GM19035 (cell line): ENCODE results near the gene TMEM198.

Experiments
- ATAC-seq: cut with Tn5 transposase; IDR thresholded peaks from one replicate; pipeline ENCODE4 v1.9.1; 2021; ENCODE audit not compliant: unreplicated experiment

Gene TMEM198

GRCh38 chr2:219508971-219509779 lies 34.7 kb upstream of the TMEM198 start:
- ATAC-seq, result peak; percentile 26

DNA sequence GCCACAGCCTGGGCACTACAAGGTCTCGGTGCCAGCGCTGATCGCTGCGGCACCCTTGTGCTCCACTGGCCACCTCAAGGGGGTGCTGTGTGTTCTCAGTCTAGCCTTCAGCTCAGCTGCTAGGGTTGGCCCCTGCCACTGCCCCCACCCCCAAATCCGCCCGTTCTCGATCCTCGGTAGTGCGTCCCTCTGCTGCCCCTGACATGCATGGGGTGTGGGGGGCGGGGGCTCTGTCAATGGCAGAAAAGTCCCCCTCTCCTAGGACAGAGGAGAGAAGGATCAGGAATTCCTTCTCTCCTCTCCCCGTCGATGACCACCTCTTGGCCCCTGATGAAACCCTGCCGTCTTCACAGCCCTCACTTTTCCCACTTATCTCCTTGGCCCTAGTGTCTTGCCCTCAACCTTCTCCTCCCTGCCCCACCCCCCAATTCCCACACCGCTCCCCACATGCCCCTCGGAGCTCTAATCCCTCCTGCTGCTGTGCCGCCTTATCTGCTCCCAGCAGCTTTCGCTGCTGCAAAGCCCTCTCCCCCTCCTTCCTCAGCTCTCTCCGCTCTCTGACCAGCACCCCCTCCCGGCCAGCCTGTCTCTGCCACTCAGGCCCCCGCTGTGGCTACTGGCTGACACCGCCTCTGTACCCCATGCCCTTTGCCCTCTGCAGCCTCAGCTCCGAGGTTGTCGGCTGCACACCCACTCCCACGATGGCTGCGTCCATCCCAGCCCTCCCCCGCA lies 33.9 kb upstream of the TMEM198 start:
- peak; percentile 66 for ATAC-seq

DNA sequence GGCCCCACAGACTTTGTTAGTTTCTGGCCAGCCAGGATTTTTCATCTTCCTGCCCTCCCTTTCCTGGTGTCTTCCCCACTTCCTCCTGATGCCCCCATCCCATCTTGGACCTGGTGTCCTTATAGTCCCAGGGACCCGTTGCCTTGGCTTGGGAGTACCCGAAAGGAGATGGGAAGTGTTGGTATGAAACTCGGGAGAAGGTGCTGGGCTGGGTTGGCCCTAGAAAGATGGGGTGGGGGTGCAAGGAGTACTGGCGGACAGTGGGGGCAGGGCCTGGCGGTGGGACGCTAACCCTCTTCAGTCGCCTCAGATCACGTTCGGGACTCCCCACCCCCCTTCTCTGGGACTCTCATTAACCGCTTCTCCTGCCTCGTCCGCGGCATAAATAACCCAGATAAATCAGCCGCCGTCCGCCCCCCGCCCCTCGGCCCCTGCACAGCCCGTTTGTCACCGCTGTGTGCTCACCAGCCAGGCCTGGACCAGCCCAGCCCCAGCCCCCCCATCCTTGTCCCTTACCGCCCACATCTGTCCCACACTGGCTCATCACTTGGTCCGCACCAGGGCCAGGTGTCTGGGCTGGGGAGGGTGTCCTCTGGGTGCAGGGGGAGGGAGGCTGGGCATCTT lies 33.2 kb upstream of the TMEM198 start:
- ATAC-seq, result no peak

DNA sequence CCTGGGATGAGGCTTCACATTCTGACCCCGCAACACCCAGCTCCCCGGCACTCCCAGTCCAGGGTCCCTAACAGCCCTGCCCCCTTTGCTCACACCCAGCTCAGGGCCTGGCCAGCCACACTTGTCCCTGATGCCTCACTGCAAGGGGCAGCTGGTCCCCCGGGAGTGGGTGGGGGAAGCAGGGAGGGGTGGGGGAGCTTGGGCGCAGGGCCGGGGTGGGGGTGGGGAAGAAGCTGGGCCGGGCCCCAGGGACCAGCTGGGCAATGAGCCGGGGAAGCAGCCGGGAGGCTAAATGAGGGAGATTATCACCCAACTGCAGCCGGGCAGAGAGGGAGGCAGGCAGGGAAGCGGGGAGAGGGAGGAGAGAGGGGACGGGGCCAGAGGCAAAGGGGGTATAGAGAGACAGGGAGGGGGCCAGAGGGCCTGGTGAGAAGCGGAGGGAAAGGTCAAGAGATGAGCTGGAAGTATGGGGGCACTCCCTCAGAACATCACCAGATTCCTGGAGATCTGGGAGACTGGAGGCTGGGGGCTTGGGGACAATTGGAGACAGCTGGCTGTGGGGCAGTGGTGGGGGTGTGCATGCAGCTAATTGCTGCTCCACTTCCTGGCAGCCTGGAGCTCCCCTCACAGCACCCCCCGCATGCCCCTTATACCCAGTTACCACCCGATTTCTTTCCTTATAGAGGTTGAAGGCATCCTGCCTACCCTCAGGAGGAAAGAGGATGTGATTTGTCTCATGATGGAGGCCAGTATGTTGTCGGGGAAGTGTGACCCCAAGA lies 32.1 kb upstream of the TMEM198 start:
- no peak for ATAC-seq

- no peak for ATAC-seq
These were observed 31.2 kb upstream of the TMEM198 start for GRCh38 chr2:219512524-219513216.

- ATAC-seq, result no peak
These were observed 30.0 kb upstream of the TMEM198 start for GRCh38 chr2:219513787-219514186.

DNA sequence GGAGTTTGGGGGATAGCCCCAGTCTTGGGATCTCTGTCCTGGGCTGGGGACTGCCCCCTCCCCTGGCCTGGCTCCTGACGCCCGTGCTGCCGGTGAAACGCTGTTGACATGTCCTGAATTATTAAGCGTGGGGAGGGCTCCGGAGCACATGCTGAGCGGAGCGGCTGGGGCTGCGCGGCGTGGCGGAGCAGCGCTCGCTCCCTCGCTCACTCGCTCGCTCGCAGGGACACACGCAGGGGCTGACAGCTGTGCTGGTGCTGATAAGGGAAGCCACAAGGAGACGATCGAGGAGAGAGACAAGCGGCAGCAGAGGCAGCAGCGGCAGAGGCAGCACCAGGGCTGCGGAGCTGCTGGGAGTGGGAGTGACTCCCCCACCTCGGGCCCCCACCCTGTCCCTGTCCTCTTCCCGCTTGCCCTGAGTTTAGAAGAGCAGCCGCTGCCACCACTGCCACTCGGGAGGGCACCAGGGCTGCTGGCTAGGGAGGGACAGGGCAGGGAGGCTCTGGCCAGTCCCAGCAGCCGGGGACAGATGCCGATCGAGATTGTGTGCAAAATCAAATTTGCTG lies 29.5 kb upstream of the TMEM198 start, which contains the start of gene ASIC4:
Gene ASIC4, plus strand, starts transcription at position 287 of the 566 bp plus-strand sequence. Its CDS starts 243 bp downstream, at position 530.
- no peak for ATAC-seq

- ATAC-seq, result no peak
These were observed 29.0 kb upstream of the TMEM198 start for GRCh38 chr2:219514836-219515235.

GRCh38 chr2:219515874-219516629 lies 27.8 kb upstream of the TMEM198 start:
- no peak for ATAC-seq

DNA sequence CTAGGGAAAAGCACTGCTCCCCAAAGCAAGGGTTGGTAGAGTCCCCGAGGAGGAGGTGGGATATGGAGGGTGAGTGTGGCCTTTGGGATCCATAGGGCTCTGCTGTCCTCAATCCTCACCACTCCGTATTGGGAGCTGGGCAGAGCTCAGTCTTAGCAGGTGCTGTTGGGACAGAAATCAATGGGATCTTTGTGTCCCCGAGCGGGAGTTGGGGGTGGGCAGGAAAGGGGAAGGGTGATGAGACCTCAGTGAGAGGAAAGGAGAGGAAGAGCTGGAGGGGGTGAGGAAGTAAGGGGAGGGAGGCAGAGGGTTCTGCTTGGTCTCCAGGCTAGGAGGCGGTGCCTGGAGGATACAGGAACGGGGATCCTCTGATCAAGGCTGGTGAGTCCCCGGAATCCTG lies 26.9 kb upstream of the TMEM198 start:
- no peak for ATAC-seq

DNA sequence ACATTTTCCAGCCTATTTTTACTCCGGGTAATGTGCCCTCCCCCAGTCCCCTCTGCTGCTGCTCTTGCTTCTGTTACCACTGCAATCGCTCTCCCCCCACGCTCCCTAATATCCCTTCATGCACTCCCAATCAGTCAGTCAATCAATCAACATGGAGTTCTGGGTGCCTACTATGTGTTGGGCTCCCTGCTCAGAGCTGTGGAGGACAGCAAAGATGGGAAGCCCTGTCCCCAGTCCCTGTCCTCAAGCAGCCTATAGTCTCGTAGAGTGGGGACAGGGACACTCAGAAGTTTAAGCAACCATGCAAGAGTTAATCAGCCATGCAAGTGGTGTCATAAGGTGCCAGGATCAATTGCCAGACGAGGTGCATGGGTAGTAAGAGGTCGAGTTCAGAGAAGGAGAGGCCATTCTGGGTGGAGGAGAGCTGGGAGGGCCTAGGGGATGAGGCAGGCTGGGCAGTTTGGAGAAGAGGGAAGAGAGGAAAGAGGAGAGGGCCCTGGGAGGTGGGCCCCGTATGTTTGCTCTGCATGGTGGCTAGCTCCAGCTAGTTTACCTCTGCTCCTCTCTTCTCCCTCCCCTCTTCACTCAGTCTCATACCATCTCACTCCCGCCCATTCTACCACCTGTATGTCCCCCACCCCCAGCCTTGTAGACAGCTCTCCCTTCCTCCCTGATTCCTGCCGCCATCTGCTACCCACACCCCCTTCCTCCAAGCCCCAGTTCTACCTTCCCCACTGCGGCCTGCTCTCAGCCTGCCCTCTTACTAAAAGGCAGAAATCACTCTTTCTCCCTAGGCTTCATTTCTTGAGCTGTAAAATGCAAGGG lies 25.7 kb upstream of the TMEM198 start:
- no peak for ATAC-seq

GRCh38 chr2:219519526-219519916 lies 24.3 kb upstream of the TMEM198 start:
- no peak for ATAC-seq

DNA sequence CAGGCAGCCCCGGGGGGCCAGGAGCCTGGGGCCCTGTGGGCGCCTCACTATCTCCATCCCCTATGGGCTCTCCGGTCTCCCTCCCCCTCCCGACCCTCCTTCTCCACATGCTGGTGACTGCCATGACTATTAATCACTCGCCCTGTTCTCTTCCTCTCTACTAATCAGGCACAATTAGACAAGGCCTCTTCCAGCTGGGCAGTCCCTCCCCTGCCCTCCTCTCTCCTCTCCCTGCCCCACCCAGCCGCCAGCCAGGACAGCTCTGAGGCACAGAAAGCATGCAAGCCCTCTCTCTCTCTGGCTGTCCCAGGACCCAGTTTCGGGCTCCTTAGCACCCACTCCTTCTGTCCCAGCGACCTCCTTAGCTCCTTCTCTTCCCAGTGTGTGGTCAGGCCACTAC lies 23.7 kb upstream of the TMEM198 start:
- ATAC-seq, result no peak

GRCh38 chr2:219521066-219521880 lies 22.6 kb upstream of the TMEM198 start:
- ATAC-seq, result no peak

GRCh38 chr2:219522111-219523030 lies 21.5 kb upstream of the TMEM198 start:
- no peak for ATAC-seq

DNA sequence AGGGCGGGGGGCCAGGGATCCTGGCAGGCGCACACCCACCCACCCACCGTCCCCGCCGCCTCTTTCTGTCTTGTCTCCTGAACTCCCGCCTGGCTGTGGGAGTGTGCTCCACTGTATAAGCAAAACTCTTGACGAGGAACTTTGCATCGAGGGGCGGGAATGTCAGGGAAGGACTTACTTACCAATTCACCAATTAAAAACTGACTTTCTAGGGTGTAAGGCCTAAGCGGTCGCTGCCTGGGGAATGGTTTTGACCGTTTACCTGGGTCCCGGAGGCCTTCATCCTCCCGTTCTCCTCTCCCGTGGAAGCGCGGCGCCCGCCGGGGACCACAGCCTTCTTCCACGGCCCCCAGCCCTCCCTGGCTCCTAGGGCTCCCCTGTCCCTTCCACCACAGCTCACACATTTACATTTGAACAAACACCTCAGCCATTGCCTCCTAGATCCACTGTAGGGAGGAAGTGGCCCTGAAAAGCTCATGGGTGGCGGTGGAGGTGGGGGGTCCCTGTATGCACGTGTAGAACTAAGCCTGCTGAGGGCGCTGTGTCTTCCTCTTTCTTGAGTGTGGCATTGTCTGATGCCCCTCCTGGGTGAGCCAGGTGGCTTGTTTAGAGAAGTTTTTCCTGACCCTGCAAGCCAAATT lies 20.7 kb upstream of the TMEM198 start:
- ATAC-seq, result no peak
